GM12878 (cell line): Measurements from ENCODE around the gene LGI4. TPM values are rescaled to one million over a fixed set of nuclear protein-coding genes. Genes with fewer than 3 reads are reported as not detected.
"Not testable (repeated sequence)": the region's sequence is repeated elsewhere in the genome, so short reads cannot be mapped to it uniquely, and the experiment has no call there.

Experiments
- ATAC-seq: fragments of 200-7000 bp; cut with Tn5 transposase; 3 replicates; pipeline ENCODE4 v1.9.1; 2020; ENCODE audit warnings: mild to moderate bottlenecking, moderate library complexity
- BruUV-seq: library from RNA; stranded (reverse); fragments of 400-500 nt; replicated peaks from 2 replicates; lab custom pipeline; 2021; lab: Mats Ljungman, UMichigan
- CTCF ChIA-PET: fragments of 300-600 bp; sonication (Branson Sonifier 250); formaldehyde crosslinking; extraction: SDS; loops from one replicate; lab custom pipeline; 2021; ENCODE audit warnings: inconsistent platforms; lab: Yijun Ruan, JAX
- POLR2A ChIA-PET: fragments of 350-600 bp; formaldehyde crosslinking; extraction: SDS; loops from one replicate; lab custom pipeline; 2021; ENCODE audit warnings: inconsistent platforms; lab: Charles Lee
- RAD21 ChIA-PET: fragments of 300-600 bp; sonication (Branson Sonifier 250); formaldehyde crosslinking; loops from one replicate; lab custom pipeline; 2023; ENCODE audit warnings: antibody characterized with exemption; ENCODE audit not compliant: unreplicated experiment; lab: Charles Lee
- SMC1A ChIA-PET: fragments of 300-600 bp; sonication (Branson Sonifier 250); formaldehyde crosslinking; loops from one replicate; lab custom pipeline; 2023; ENCODE audit not compliant: unreplicated experiment, uncharacterized antibody; lab: Charles Lee
- DNase-seq: peaks from one replicate; pipeline ENCODE4 v3.0.0-alpha.2; 2011; ENCODE audit warnings: low read depth, low spot score
- FAIRE-seq: peaks from 3 replicates; lab custom pipeline; 2011; peaks lifted over from hg19 to GRCh38; lab: Jason Lieb, UNC
- H2AFZ ChIP-seq: 2 replicates; pipeline ENCODE4 v1.6.0; 2011; ENCODE audit warnings: low read depth, low read length, control low read depth; ENCODE audit not compliant: control insufficient read depth
- H3K27ac ChIP-seq: 2 replicates; pipeline ENCODE4 v1.5.1; 2011; ENCODE audit warnings: control low read depth; ENCODE audit not compliant: control insufficient read depth, insufficient read depth
- H3K27me3 ChIP-seq, 2 experiments: replicated peaks in 1 of 2; 2 replicates each; pipeline versions ENCODE4 v1.6.0 to v1.6.1; 2011; ENCODE audit warnings: low read length in 1 of 2; ENCODE audit not compliant: control insufficient read depth in 2 of 2, insufficient read depth in 2 of 2
- H3K36me3 ChIP-seq, 2 experiments: 2 replicates each; pipeline ENCODE4 v1.5.1; 2011; ENCODE audit warnings: low read length in 1 of 2; ENCODE audit not compliant: control insufficient read depth in 2 of 2, insufficient read depth in 2 of 2
- H3K4me1 ChIP-seq: 2 replicates; pipeline ENCODE4 v1.6.1; 2011; ENCODE audit warnings: mild to moderate bottlenecking, low read length, moderate library complexity, mixed read lengths; ENCODE audit not compliant: control insufficient read depth, insufficient read depth
- H3K4me2 ChIP-seq: 2 replicates; pipeline ENCODE4 v1.6.0; 2011; ENCODE audit warnings: control low read depth; ENCODE audit not compliant: control insufficient read depth, insufficient read depth
- H3K4me3 ChIP-seq: fragments of 200-600 bp; sonication (generic); 2 replicates; pipeline ENCODE4 v1.5.1; 2016
- H3K79me2 ChIP-seq: 2 replicates; pipeline ENCODE4 v1.6.0; 2011; ENCODE audit warnings: low read length; ENCODE audit not compliant: control insufficient read depth, insufficient read depth
- H3K9ac ChIP-seq: 2 replicates; pipeline ENCODE4 v1.8.0; 2011; ENCODE audit warnings: low read length, control low read depth, mixed read lengths; ENCODE audit not compliant: control insufficient read depth, insufficient read depth
- H3K9me3 ChIP-seq: replicated peaks from 3 replicates; pipeline ENCODE4 v1.5.1; 2011; ENCODE audit warnings: mild to moderate bottlenecking, low read length; ENCODE audit not compliant: control insufficient read depth, insufficient read depth
- H4K20me1 ChIP-seq: 2 replicates; pipeline ENCODE4 v1.6.0; 2011; ENCODE audit not compliant: control insufficient read depth, insufficient read depth
- BMI1 ChIP-seq: fragments of 450-650 bp; IDR thresholded peaks from 2 replicates; pipeline ENCODE4 v1.6.1; 2016; ENCODE audit warnings: mild to moderate bottlenecking, moderate library complexity, borderline replicate concordance
- CBX5 ChIP-seq: sonication (generic); IDR thresholded peaks from 2 replicates; pipeline ENCODE4 v1.6.1; 2016; ENCODE audit warnings: low read depth, moderate library complexity, mild to moderate bottlenecking, inconsistent platforms
- ESRRA ChIP-seq: IDR thresholded peaks from 2 replicates; pipeline ENCODE4 v1.6.1; 2012; ENCODE audit warnings: mild to moderate bottlenecking, low read length, improper control_type of control experiment
- HDAC6 ChIP-seq: fragments of 200-600 bp; sonication (generic); IDR thresholded peaks from one replicate; pipeline ENCODE4 v1.8.0; 2017; ENCODE audit warnings: antibody characterized with exemption; ENCODE audit not compliant: unreplicated experiment
- KAT2A ChIP-seq: conservative IDR thresholded peaks from 2 replicates; pipeline ENCODE4 v1.6.1; 2011; ENCODE audit warnings: low read depth, low read length; ENCODE audit not compliant: control insufficient read depth
- MTA3 ChIP-seq: IDR thresholded peaks from 2 replicates; pipeline ENCODE4 v1.6.1; 2012; ENCODE audit warnings: low read length, inconsistent platforms, borderline replicate concordance
- SMARCA5 ChIP-seq: fragments of 450-650 bp; IDR thresholded peaks from 2 replicates; pipeline ENCODE4 v1.6.1; 2017; ENCODE audit warnings: mild to moderate bottlenecking
- SUZ12 ChIP-seq: fragments of 200-600 bp; sonication (generic); IDR thresholded peaks from one replicate; pipeline ENCODE4 v1.6.1; 2018; ENCODE audit warnings: antibody characterized with exemption, mild to moderate bottlenecking; ENCODE audit not compliant: unreplicated experiment
- TARDBP ChIP-seq: IDR thresholded peaks from 2 replicates; pipeline ENCODE4 v1.6.1; 2016; ENCODE audit warnings: borderline replicate concordance
- TCF12 ChIP-seq: IDR thresholded peaks from 2 replicates; pipeline ENCODE4 v1.6.1; 2011; ENCODE audit warnings: low read depth, mild to moderate bottlenecking, low read length
- ZNF384 ChIP-seq: IDR thresholded peaks from 2 replicates; pipeline ENCODE4 v1.6.1; 2012; ENCODE audit warnings: low read depth, mild to moderate bottlenecking, low read length, improper control_type of control experiment, borderline replicate concordance
- WGBS: methylation state at CpG from one replicate; pipeline ENCODE4 v1.1.6; 2016; ENCODE audit warnings: low lambda C conversion rate; ENCODE audit not compliant: insufficient replicate concordance, insufficient coverage; ENCODE audit errors: missing lambda C conversion rate; 5-methylcytosine and 5-hydroxymethylcytosine counted together
- in situ Hi-C: fragments of 300-500 bp; cut with MboI; formaldehyde crosslinking; loops from 9 replicates; pipeline ENCODE4 v1.14.3; 2018; ENCODE audit warnings: mixed read lengths
- intact Hi-C: fragments of 100-400 bp; cut with micrococcal nuclease; formaldehyde crosslinking; loops from one replicate; pipeline ENCODE4 v1.14.2; 2022; ENCODE audit not compliant: unreplicated experiment
- polyA plus RNA-seq, 11 experiments: library from polyadenylated mRNA; depleted of rRNA in 4 of 11; unstranded in 6 of 11; stranded (reverse) in 5 of 11; fragments of >200 nt; fragmentation: Nextera tagmentation in 4 of 11; fragmentation: Illumina TruSeq in 1 of 11; extraction: Ambion mirVana in 4 of 11; extraction: Trizol in 1 of 11; gene quantifications; 1 replicate in 1 of 11; 2 replicates in 10 of 11; pipeline versions ENCODE4 v1.2.1 to v1.2.3, GENCODE V29; 2011 to 2016; ENCODE audit warnings: inconsistent platforms in 2 of 11, missing spikeins in 2 of 11, low read depth in 1 of 11
- total RNA-seq, 4 experiments: library from RNA; depleted of rRNA in 3 of 4; stranded (reverse); fragments of >200 nt in 3 of 4; fragmentation: Illumina TruSeq in 1 of 4; extraction: Trizol in 1 of 4; gene quantifications; 2 replicates each; pipeline versions ENCODE4 v1.2.1 to v1.2.3, GENCODE V29; 2013 to 2021
- TF ChIP-seq, protein P1 (sequence below): fragments of 150-350 bp; IDR thresholded peaks from 2 replicates; pipeline ENCODE4 v1.6.1; 2016; ENCODE audit warnings: low read depth, low read length

Gene LGI4
- total and polyA plus RNA-seq, 10 of the 15 experiments (the other 5 are each of a cell fraction or from before 2014, with no cell fraction given) = 0.11 TPM; not detected in 9

DNA sequence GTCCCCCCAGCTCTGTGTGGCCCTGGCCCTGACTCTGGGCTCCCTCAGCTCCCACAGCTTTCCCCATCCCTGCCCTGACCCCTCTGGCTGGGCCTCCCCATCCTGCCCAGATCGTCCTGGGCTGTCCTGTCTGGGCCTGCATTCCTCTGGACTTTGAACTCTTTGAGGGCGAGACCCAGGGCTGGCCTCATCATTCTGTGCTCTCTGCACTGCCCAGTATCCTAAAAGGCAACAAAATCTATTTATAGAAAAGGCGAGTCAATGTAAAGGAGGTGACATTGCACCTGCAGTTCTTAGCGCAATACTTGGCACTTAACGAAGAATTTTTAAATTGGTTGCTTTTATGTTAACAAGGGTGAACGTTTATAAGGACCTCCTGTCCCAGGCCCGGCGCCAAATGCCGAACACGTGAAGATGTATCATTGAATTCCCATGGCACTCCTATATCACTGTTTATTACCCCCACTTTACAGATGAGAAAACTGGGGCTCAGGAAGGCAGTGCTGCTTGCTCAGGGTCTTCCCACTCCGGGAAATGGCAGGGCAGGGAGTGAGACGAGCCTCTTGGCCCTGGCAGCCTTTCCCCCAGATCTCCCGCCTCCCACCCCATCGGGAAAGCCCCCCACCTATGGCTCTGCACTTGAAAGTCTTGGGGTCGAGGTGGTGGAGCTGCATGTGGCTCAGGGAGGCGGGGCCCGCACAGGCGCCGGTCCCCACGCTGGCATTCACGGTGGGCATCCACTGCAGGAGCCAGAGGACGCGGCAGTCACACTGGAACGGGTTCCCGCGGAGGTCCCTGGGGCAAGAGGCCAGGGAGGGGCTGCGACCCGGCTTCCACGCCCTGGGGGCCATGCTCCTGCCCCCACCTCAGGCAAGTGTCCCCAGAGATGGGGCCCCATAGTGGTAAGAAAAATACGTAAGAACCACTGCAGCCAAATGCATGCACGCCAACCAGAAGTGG is 3.8 kb downstream of the LGI4 start:
- H3K4me1 ChIP-seq = no peaks in the 10 kb centered on the region
- no peak for TF ChIP-seq TCF12
- no peak for TF ChIP-seq ZNF384
- TF ChIP-seq, protein P1, sequence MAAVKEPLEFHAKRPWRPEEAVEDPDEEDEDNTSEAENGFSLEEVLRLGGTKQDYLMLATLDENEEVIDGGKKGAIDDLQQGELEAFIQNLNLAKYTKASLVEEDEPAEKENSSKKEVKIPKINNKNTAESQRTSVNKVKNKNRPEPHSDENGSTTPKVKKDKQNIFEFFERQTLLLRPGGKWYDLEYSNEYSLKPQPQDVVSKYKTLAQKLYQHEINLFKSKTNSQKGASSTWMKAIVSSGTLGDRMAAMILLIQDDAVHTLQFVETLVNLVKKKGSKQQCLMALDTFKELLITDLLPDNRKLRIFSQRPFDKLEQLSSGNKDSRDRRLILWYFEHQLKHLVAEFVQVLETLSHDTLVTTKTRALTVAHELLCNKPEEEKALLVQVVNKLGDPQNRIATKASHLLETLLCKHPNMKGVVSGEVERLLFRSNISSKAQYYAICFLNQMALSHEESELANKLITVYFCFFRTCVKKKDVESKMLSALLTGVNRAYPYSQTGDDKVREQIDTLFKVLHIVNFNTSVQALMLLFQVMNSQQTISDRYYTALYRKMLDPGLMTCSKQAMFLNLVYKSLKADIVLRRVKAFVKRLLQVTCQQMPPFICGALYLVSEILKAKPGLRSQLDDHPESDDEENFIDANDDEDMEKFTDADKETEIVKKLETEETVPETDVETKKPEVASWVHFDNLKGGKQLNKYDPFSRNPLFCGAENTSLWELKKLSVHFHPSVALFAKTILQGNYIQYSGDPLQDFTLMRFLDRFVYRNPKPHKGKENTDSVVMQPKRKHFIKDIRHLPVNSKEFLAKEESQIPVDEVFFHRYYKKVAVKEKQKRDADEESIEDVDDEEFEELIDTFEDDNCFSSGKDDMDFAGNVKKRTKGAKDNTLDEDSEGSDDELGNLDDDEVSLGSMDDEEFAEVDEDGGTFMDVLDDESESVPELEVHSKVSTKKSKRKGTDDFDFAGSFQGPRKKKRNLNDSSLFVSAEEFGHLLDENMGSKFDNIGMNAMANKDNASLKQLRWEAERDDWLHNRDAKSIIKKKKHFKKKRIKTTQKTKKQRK = no peak
- no peak for TF ChIP-seq SMARCA5
- TF ChIP-seq HDAC6 = no peak
- no peak for TF ChIP-seq MTA3
- TF ChIP-seq SUZ12 = no peak
- TF ChIP-seq TARDBP = no peak
- TF ChIP-seq BMI1 = no peak
- no peak for TF ChIP-seq KAT2A
- TF ChIP-seq CBX5 = no peak
- TF ChIP-seq ESRRA = no peak
- in situ Hi-C loops (no loop called here), intact Hi-C loops (loop anchor here (10.0 kb wide), 1 partner anchor 156 kb away; no protein-coding TSS in a partner anchor)
- POLR2A ChIA-PET = no interaction called here
- CTCF ChIA-PET = no interaction called here
- ATAC-seq = no peak
- no TSS peak for BruUV-seq
- SMC1A ChIA-PET = no interaction called here
- no peaks in the 10 kb centered on the region for H4K20me1 ChIP-seq
- H3K9me3 ChIP-seq = no peaks in the 10 kb centered on the region
- H3K9ac ChIP-seq = no peak overlapping the region
- H3K79me2 ChIP-seq = no peaks in the 10 kb centered on the region
- FAIRE-seq = no peak
- RAD21 ChIA-PET = no interaction called here
- H3K27me3 ChIP-seq = no peaks in the 10 kb centered on the region
- no peak overlapping the region for H3K27ac ChIP-seq
- no peak overlapping the region for H3K4me3 ChIP-seq
- no peak overlapping the region for H3K4me2 ChIP-seq
- 51% methylated on average over 28 of the region's 31 CpGs for WGBS
- H3K36me3 ChIP-seq = no peaks in the 10 kb centered on the region
- H2AFZ ChIP-seq = no peak overlapping the region
- DNase-seq = no peak

DNA sequence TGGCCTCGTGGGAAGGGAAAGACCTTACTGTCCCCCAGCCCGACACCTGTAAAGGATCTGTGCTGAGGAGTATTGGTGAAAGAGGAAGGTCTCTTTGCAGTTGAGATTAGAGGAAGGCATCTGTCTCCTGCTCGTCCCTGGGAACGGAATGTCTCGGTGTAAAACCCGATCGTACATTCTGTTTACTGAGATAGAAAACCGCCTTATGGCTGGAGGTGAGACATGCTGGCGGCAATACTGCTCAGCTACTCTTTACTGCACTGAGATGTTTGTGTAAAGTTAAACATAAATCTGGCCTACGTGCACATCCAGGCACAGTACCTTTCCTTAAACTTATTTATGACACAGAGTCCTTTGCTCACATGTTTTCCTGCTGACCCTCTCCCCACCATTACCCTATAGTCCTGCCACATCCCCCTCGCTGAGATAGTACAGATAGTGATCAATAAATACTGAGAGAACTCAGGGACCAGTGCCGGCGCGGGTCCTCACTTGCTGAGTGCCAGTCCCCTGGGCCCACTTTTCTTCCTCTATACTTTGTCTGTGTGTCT is 5.1 kb downstream of the LGI4 start:
- DNase-seq, H3K27ac ChIP-seq, in situ Hi-C loops, H3K9ac ChIP-seq, H3K9me3 ChIP-seq, RAD21 ChIA-PET, H3K4me3 ChIP-seq, CTCF ChIA-PET, H3K79me2 ChIP-seq, H3K36me3 ChIP-seq, H3K4me1 ChIP-seq, H3K4me2 ChIP-seq, H3K27me3 ChIP-seq, H2AFZ ChIP-seq, BruUV-seq, H4K20me1 ChIP-seq, FAIRE-seq, POLR2A ChIA-PET, ATAC-seq, SMC1A ChIA-PET: not testable (repeated sequence)
- intact Hi-C loops = loop anchor here (10.0 kb wide), 1 partner anchor 155 kb away; no protein-coding TSS in a partner anchor
- 30% methylated on average over 14 of the region's 14 CpGs for WGBS
